GM19043 (cell line): ENCODE data around the gene BLTP3A.
"Not testable (repeated sequence)": the region's sequence is repeated elsewhere in the genome, so short reads cannot be mapped to it uniquely, and the experiment has no call there.

ENCODE experiments used
- ATAC-seq: cut with Tn5 transposase; IDR thresholded peaks from one replicate; pipeline ENCODE4 v1.9.1; 2021; ENCODE audit warnings: low read depth; ENCODE audit not compliant: unreplicated experiment

Gene BLTP3A

GRCh38 chr6:34787152-34787551 lies 4.7 kb upstream of the BLTP3A start:
- not testable (repeated sequence) for ATAC-seq

DNA sequence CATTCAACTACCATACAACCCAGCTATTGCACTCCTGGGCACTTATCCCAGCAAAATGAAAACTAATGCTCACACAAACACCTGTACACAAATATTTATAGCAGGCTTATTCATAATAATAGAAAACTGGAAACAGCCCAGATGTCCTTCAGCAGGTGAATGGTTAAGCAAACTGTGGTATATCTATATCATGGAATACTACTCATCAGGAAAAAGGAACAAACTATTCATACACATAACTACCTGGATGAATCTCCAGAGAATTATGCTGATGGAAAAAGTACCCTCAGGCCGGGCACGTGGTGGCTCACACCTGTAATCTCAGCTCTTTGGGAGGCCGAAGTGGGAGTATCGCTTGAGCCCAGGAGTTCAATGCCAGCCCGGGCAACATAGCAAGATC lies 3.8 kb upstream of the BLTP3A start:
- no peak for ATAC-seq

- ATAC-seq: no peak
Observed at GRCh38 chr6:34791164-34791700, 651 bp upstream of the BLTP3A start.

GRCh38 chr6:34792605-34793500 lies 970 bp downstream of the BLTP3A start:
- no peak for ATAC-seq

GRCh38 chr6:34793877-34794276 lies 2.0 kb downstream of the BLTP3A start:
- no peak for ATAC-seq

- no peak for ATAC-seq
Observed at GRCh38 chr6:34795836-34796425, 4.0 kb downstream of the BLTP3A start.

DNA sequence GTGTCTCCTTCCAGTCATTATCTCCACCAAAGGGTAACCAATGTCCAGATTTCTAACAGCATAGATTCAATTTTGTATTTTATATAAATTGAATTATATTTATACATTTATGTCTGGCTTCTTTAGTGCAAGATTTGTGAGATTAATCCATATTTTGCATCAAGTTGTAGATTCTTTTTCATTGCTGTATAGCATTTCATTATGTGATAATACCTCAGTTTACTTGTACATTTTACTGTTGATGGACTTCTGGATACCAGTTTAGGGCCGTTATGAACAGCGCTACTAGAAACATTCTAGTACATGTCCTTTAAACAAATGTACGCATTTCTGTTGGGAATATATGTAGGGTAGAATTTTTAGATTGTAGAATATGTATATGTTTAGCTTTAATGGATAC lies 6.2 kb downstream of the BLTP3A start:
- no peak for ATAC-seq

- ATAC-seq: no peak
Observed at GRCh38 chr6:34799547-34799946, 7.7 kb downstream of the BLTP3A start.

- no peak for ATAC-seq
Observed at GRCh38 chr6:34804543-34804942, 12.7 kb downstream of the BLTP3A start.

DNA sequence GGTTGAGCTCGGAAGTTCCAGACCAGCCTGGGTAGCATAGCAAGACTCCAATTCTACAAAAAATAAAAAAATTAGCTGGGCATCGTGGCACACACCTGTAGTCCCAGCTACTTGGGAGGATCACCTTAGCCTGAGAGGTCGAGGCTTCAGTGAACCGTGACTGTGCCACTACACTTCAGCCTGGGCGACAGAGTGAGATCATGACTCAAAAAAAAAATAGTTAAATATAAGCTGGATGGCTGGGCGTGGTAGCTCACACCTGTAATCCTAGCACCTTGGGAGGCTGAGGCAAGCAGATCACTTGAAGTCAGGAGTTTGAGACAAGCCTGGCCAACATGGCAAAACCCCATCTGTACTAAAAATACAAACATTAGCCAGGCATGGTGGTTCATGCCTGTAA lies 13.2 kb downstream of the BLTP3A start:
- not testable (repeated sequence) for ATAC-seq

DNA sequence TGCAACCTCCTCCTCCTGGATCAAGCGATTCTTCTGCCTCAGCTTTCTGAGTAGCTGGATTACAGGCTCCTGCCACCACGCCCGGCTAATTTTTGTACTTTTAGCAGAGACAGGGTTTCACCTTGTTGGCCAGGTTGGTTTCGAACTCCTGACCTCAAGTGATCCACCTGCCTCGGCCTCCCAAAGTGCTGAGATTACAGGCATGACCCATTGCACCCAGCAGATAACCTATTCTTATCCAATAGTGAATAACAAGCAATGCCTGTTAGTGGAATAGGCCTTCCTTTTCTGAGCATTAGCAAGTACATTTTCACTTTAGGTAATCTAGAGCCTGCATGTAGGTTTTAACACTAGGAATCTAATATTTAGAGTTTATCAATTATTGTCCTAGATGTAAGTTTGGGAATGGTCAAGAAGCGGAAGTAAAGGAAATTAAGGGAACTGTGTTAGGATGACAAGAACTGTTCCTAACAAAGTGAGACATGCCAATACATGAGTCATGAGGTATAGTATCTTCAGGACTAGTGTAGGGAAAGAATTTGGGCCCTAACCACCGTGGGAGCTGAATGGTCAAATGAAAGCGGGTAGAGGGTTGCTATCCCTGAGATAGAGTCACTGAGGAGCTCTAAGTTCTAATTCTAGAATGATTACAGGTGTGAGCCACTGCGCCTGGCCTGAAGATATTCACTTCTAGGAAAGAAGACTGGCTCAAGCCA lies 15.0 kb downstream of the BLTP3A start:
- ATAC-seq: no peak

- not testable (repeated sequence) for ATAC-seq
Observed at GRCh38 chr6:34808473-34808872, 16.6 kb downstream of the BLTP3A start.

GRCh38 chr6:34809419-34809818 lies 17.5 kb downstream of the BLTP3A start:
- not testable (repeated sequence) for ATAC-seq

GRCh38 chr6:34810017-34810882 lies 18.4 kb downstream of the BLTP3A start:
- ATAC-seq: no peak

DNA sequence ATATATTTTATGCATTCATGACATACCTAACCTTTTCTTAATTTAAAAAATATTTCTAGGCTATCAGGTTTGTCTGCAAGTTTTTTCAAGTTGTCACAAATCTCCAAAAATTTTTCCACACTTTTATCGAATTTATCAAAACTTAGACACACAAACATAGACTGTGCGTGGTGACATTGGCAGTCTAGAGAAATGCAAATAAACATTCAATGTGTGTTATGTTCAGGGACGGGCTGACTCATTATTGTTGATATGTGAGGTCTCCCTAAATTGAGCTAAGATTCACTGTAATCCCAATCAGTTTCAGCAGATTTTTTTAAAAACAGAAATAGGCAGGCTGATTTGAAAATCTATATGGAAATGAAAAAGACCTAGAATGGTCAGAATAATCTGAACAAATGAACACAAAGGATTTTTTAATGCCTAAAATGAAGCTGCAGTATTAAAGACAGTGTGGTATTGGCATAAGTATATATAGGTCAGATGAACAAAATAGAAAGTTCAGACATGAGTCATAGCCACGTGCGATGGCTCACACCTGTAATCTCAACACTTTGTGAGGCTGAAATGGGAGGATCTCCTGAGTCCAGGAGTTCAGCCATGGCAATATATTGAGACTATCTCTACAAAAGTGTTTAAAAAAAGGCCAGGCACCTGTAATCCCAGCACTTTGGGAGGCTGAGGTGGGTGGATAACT lies 19.2 kb downstream of the BLTP3A start:
- ATAC-seq: peak; percentile 93

DNA sequence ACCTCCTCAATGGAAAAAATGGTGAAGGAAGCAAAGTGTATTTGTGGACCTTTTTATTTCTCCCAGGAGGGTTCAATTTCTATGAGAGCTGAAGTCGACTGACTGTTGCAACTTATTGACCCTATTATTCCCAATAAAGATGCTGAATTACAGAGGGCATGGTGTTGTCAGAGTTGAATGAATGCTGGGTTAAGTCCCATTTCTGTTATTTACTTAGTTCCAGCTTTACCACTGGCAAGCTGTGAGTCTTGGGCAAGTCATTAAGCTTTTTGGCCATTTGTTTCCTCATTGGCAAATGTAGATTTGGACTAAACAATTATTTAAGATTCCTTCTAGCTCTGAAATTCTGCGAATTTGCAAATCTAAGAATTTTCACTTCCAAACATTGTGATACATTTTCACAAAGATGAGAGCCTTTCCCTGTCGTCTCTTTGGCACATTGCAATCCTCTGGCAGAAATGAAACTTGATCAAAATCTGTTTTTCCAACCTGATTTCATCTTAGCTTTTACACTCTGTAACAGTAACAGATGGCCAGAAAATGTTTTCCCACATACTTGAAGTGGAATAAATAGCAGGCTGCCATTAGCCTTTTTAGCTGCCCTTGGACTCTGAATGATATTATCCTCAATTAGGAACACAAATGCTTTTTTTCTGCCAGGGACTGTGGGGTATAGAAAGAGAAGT lies 21.3 kb downstream of the BLTP3A start:
- no peak for ATAC-seq

GRCh38 chr6:34816635-34817301 lies 24.9 kb downstream of the BLTP3A start:
- ATAC-seq: no peak

DNA sequence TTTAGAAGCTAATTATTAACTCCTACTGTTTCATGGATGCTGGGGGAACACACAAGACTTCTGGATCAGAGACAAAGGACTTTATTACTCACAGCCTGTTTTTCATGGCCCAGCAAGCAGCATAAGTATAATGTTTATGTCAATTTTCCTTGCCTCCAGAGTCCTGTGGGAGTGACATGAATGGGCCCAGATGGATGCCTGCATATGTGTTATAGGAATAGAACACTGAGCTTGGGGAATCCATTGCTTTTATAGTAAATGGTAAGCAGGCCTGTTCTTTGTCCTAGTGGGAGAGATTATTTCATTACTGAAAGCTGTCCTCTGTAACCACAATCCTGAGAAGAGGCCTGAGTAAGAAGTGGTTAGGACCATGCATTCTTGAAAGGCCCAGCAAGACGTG lies 25.6 kb downstream of the BLTP3A start:
- ATAC-seq: no peak
